GM23338 (cell line): Measurements from ENCODE around the gene ARHGAP28. TPM values are rescaled to one million over a fixed set of nuclear protein-coding genes. Genes with fewer than 3 reads are reported as not detected.

Experiments used
- ATAC-seq: fragments of 200-7000 bp; cut with Tn5 transposase; 3 replicates; pipeline ENCODE4 v1.9.1; 2020
- DNase-seq: peaks from one replicate; pipeline ENCODE4 v3.0.0-alpha.2; 2015; ENCODE audit warnings: low spot score
- H2AFZ ChIP-seq: fragments of 200-600 bp; sonication (generic); 2 replicates; pipeline ENCODE4 v1.8.0; 2016; ENCODE audit warnings: antibody characterized with exemption, mild to moderate bottlenecking, moderate library complexity
- H3F3A ChIP-seq: fragments of 200-600 bp; sonication (generic); replicated peaks from 2 replicates; pipeline ENCODE4 v1.8.0; 2017; ENCODE audit warnings: antibody characterized with exemption, mixed run types, low read depth
- H3K27ac ChIP-seq: fragments of 200-600 bp; sonication (generic); 2 replicates; pipeline ENCODE4 v1.6.1; 2016; ENCODE audit warnings: low read depth
- H3K27me3 ChIP-seq: fragments of 200-600 bp; sonication (generic); 2 replicates; pipeline ENCODE4 v1.8.0; 2016; ENCODE audit warnings: mild to moderate bottlenecking, mixed run types, moderate library complexity; ENCODE audit not compliant: insufficient read depth
- H3K36me3 ChIP-seq: fragments of 200-600 bp; sonication (generic); 2 replicates; pipeline ENCODE4 v1.8.0; 2016; ENCODE audit warnings: mild to moderate bottlenecking; ENCODE audit not compliant: insufficient read depth
- H3K4me1 ChIP-seq: fragments of 200-600 bp; sonication (generic); 2 replicates; pipeline ENCODE4 v1.8.0; 2016; ENCODE audit warnings: mild to moderate bottlenecking, moderate library complexity; ENCODE audit not compliant: insufficient read depth
- H3K4me2 ChIP-seq: fragments of 200-600 bp; sonication (generic); 2 replicates; pipeline ENCODE4 v1.7.1; 2017; ENCODE audit warnings: mixed run types
- H3K4me3 ChIP-seq: fragments of 200-600 bp; sonication (generic); 2 replicates; pipeline ENCODE4 v1.6.1; 2016; ENCODE audit warnings: mixed run types
- H3K79me2 ChIP-seq: fragments of 200-600 bp; sonication (generic); replicated peaks from 2 replicates; pipeline ENCODE4 v1.8.0; 2017; ENCODE audit warnings: mild to moderate bottlenecking; ENCODE audit not compliant: insufficient read depth
- H3K9me2 ChIP-seq: fragments of 200-600 bp; sonication (generic); 2 replicates; pipeline ENCODE4 v1.8.0; 2017; ENCODE audit not compliant: insufficient read depth
- H4K20me1 ChIP-seq: fragments of 200-600 bp; sonication (generic); replicated peaks from 2 replicates; pipeline ENCODE4 v1.8.0; 2017; ENCODE audit warnings: mild to moderate bottlenecking; ENCODE audit not compliant: insufficient read depth
- H3K27ac Mint-ChIP-seq: 2 replicates; pipeline ENCODE4 v1.8.0; 2020; ENCODE audit warnings: inconsistent platforms, mild to moderate bottlenecking, moderate library complexity, mixed read lengths
- H3K27me3 Mint-ChIP-seq: 3 replicates; pipeline ENCODE4 v1.8.0; 2022; ENCODE audit warnings: low read depth, mild to moderate bottlenecking, moderate library complexity, mixed read lengths, inconsistent platforms; ENCODE audit not compliant: insufficient read depth, poor library complexity
- H3K36me3 Mint-ChIP-seq: 3 replicates; pipeline ENCODE4 v1.8.0; 2021; ENCODE audit warnings: low read depth, mild to moderate bottlenecking, inconsistent platforms, moderate library complexity, mixed read lengths
- H3K4me1 Mint-ChIP-seq: 3 replicates; pipeline ENCODE4 v1.8.0; 2020; ENCODE audit warnings: mild to moderate bottlenecking, inconsistent platforms, mixed read lengths
- H3K4me3 Mint-ChIP-seq: 3 replicates; pipeline ENCODE4 v1.8.0; 2021; ENCODE audit warnings: moderate library complexity, mild to moderate bottlenecking, inconsistent platforms, mixed read lengths
- H3K9me3 Mint-ChIP-seq: 3 replicates; pipeline ENCODE4 v1.8.0; 2020; ENCODE audit warnings: moderate library complexity, mild to moderate bottlenecking, inconsistent platforms, mixed read lengths
- CREB1 ChIP-seq: fragments of 250-450 bp; sonication (Bioruptor Pico); IDR thresholded peaks from 2 replicates; pipeline ENCODE4 v1.5.0; 2020; ENCODE audit warnings: low read depth, mild to moderate bottlenecking, moderate library complexity
- CTCF ChIP-seq, 2 experiments: fragments of 200-600 bp in 1 of 2; sonication (generic) in 1 of 2; conservative IDR thresholded peaks; 2 replicates each; pipeline versions ENCODE4 v1.5.1 to v1.6.1; 2016 to 2017; ENCODE audit warnings: antibody characterized with exemption in 2 of 2, low read depth in 2 of 2, mild to moderate bottlenecking in 2 of 2, moderate library complexity in 1 of 2
- ETS1 ChIP-seq: IDR thresholded peaks from 2 replicates; pipeline ENCODE4 v1.6.1; 2016; ENCODE audit warnings: antibody characterized with exemption
- EZH2 ChIP-seq: fragments of 200-600 bp; sonication (generic); IDR thresholded peaks from one replicate; pipeline ENCODE4 v1.8.0; 2017; ENCODE audit warnings: antibody characterized with exemption, mild to moderate bottlenecking, low read depth; ENCODE audit not compliant: unreplicated experiment
- EZH2phosphoT487 ChIP-seq: fragments of 200-600 bp; sonication (generic); IDR thresholded peaks from one replicate; pipeline ENCODE4 v1.8.1; 2018; ENCODE audit warnings: antibody characterized with exemption; ENCODE audit not compliant: unreplicated experiment
- JUNB ChIP-seq: IDR thresholded peaks from one replicate; pipeline ENCODE4 v1.6.1; 2016; ENCODE audit warnings: antibody characterized with exemption; ENCODE audit not compliant: unreplicated experiment
- NANOG ChIP-seq: IDR thresholded peaks from 2 replicates; pipeline ENCODE4 v1.6.1; 2016; ENCODE audit warnings: antibody characterized with exemption, borderline replicate concordance
- POLR2AphosphoS5 ChIP-seq: IDR thresholded peaks from 2 replicates; pipeline ENCODE4 v1.6.1; 2016; ENCODE audit warnings: antibody characterized with exemption, low read depth
- REST ChIP-seq: IDR thresholded peaks from one replicate; pipeline ENCODE4 v1.6.1; 2018; ENCODE audit warnings: antibody characterized with exemption; ENCODE audit not compliant: unreplicated experiment
- STAT1 ChIP-seq: IDR thresholded peaks from one replicate; pipeline ENCODE4 v1.6.1; 2016; ENCODE audit warnings: antibody characterized with exemption; ENCODE audit not compliant: unreplicated experiment
- ZNF114 ChIP-seq: fragments of 250-450 bp; sonication (Bioruptor Pico); IDR thresholded peaks from 2 replicates; pipeline ENCODE4 v1.5.0; 2020; ENCODE audit warnings: mild to moderate bottlenecking, moderate library complexity
- ZNF331 ChIP-seq: fragments of 250-450 bp; sonication (Bioruptor Pico); IDR thresholded peaks from 2 replicates; pipeline ENCODE4 v1.5.0; 2020; ENCODE audit warnings: low read depth, mild to moderate bottlenecking, moderate library complexity
- ZNF462 ChIP-seq: fragments of 250-450 bp; sonication (Bioruptor Pico); IDR thresholded peaks from 2 replicates; pipeline ENCODE4 v1.5.0; 2020; ENCODE audit warnings: mild to moderate bottlenecking, moderate library complexity
- polyA plus RNA-seq: library from polyadenylated mRNA; unstranded; fragments of >200 nt; fragmentation: Nextera tagmentation; extraction: Ambion mirVana; gene quantifications from 2 replicates; pipeline ENCODE4 v1.2.1, GENCODE V29; 2016
- total RNA-seq: library from RNA; depleted of rRNA; stranded (reverse); fragments of >200 nt; shearing (Covaris generic); gene quantifications from 2 replicates; pipeline ENCODE4 v1.2.3, GENCODE V29; 2014

The ARHGAP28 gene
- total and polyA plus RNA-seq, 2 experiments from 2014 or later: 2.8 to 9.6 TPM

GRCh38 chr18:6954501-6954900, 225.0 kb downstream of the ARHGAP28 start:
- no peak overlapping the region for H3K27ac Mint-ChIP-seq
- H3K4me2 ChIP-seq: no peak overlapping the region
- H3K27me3 Mint-ChIP-seq: no peaks in the 10 kb centered on the region
- no peaks in the 10 kb centered on the region for H3K9me3 Mint-ChIP-seq
- H2AFZ ChIP-seq: no peak overlapping the region
- no peaks in the 10 kb centered on the region for H3F3A ChIP-seq
- DNase-seq (no peak), ATAC-seq (no peak)
- no peaks in the 10 kb centered on the region for H3K4me1 ChIP-seq
- H3K4me3 Mint-ChIP-seq: no peak overlapping the region
- no peaks in the 10 kb centered on the region for H3K79me2 ChIP-seq
- H3K4me1 Mint-ChIP-seq: peaks cover 7% of the 10 kb centered on the region
- H3K27ac ChIP-seq: no peak overlapping the region
- H3K36me3 ChIP-seq: peaks cover 11% of the 10 kb centered on the region
- peaks cover 44% of the 10 kb centered on the region for H3K36me3 Mint-ChIP-seq
- TF ChIP-seq EZH2 (no peak), ZNF114 (CRISPR knock-in tag) (no peak), EZH2phosphoT487 (no peak), REST (no peak), JUNB (no peak), ETS1 (no peak), ZNF462 (no peak), STAT1 (no peak), CREB1 (no peak), NANOG (no peak), ZNF331 (CRISPR knock-in tag) (no peak), CTCF (conservative IDR thresholded peaks at IDR 0.05; ENCODE audit: low read depth in 2 of 2) (no peak), POLR2AphosphoS5 (no peak)
- no peaks in the 10 kb centered on the region; the same call in 1 of the 2 replicates for H4K20me1 ChIP-seq
- no peaks in the 10 kb centered on the region for H3K9me2 ChIP-seq
- H3K4me3 ChIP-seq: no peak overlapping the region
- no peaks in the 10 kb centered on the region for H3K27me3 ChIP-seq
